CD14-positive monocyte (primary cell): Measurements from ENCODE around the gene RIPOR1. TPM values are rescaled to one million over a fixed set of nuclear protein-coding genes. Genes with fewer than 3 reads are reported as not detected.
A peak's percentile ranks its signal among the peaks of the same experiment; 100 is the strongest.

Experiments used
- DNase-seq, 3 donors: peaks; one replicate each; pipeline ENCODE4 v3.0.0-alpha.2; 2011 to 2022
- H2AFZ ChIP-seq: 2 replicates; pipeline ENCODE4 v1.6.0; 2012; ENCODE audit warnings: mild to moderate bottlenecking, low read depth, low read length, inconsistent platforms; ENCODE audit not compliant: insufficient read depth, poor library complexity, severe bottlenecking
- H3K27ac ChIP-seq, 2 donors: 1 replicate in 1 of 2; 2 replicates in 1 of 2; pipeline ENCODE4 v1.5.1; 2012 to 2013; ENCODE audit warnings: low read length in 2 of 2, control low read depth in 1 of 2, inconsistent platforms in 1 of 2, low read depth in 1 of 2, mild to moderate bottlenecking in 1 of 2
- H3K27me3 ChIP-seq, 2 donors: one replicate each; pipeline versions ENCODE4 v1.6.0 to v1.6.1; 2011 to 2013; ENCODE audit warnings: low read length in 2 of 2; ENCODE audit not compliant: control insufficient read depth in 2 of 2, insufficient read depth in 2 of 2
- H3K36me3 ChIP-seq, 2 donors: replicated peaks in 1 of 2; 1 replicate in 1 of 2; 2 replicates in 1 of 2; pipeline versions ENCODE4 v1.5.1 to v1.6.1; 2012 to 2013; ENCODE audit warnings: low read length in 2 of 2, control low read depth in 1 of 2, inconsistent platforms in 1 of 2, mild to moderate bottlenecking in 1 of 2; ENCODE audit not compliant: insufficient read depth in 2 of 2, control insufficient read depth in 1 of 2
- H3K4me1 ChIP-seq, 2 donors: 1 replicate in 1 of 2; 2 replicates in 1 of 2; pipeline versions ENCODE4 v1.5.1 to v1.6.1; 2012 to 2013; ENCODE audit warnings: low read length in 2 of 2, control low read depth in 1 of 2, inconsistent platforms in 1 of 2, mild to moderate bottlenecking in 1 of 2, moderate library complexity in 1 of 2; ENCODE audit not compliant: insufficient read depth in 2 of 2, control insufficient read depth in 1 of 2
- H3K4me2 ChIP-seq: replicated peaks from 2 replicates; pipeline ENCODE3; 2012; ENCODE audit warnings: low read length, moderate library complexity, mild to moderate bottlenecking; ENCODE audit not compliant: poor library complexity, severe bottlenecking; ENCODE audit errors: extremely low read depth
- H3K4me3 ChIP-seq, 3 experiments: fragments of 200-600 bp in 1 of 3; sonication (generic) in 1 of 3; replicated peaks in 1 of 3; 1 replicate in 2 of 3; 2 replicates in 1 of 3; pipeline ENCODE4 v1.5.1; 2011 to 2013; ENCODE audit warnings: low read length in 3 of 3, mild to moderate bottlenecking in 3 of 3, control low read depth in 2 of 3, low read depth in 2 of 3, inconsistent platforms in 1 of 3, moderate library complexity in 1 of 3
- H3K79me2 ChIP-seq: 2 replicates; pipeline ENCODE4 v1.6.0; 2012; ENCODE audit warnings: mild to moderate bottlenecking, control low read depth, inconsistent platforms, low read length, moderate library complexity; ENCODE audit not compliant: insufficient read depth
- H3K9ac ChIP-seq: 2 replicates; pipeline ENCODE4 v1.6.0; 2017; ENCODE audit warnings: low read length, mild to moderate bottlenecking; ENCODE audit not compliant: insufficient read depth, poor library complexity, severe bottlenecking
- H3K9me3 ChIP-seq, 2 donors: replicated peaks in 1 of 2; 1 replicate in 1 of 2; 2 replicates in 1 of 2; pipeline versions ENCODE4 v1.5.1 to v1.6.1; 2012 to 2013; ENCODE audit warnings: low read length in 2 of 2, control low read depth in 1 of 2; ENCODE audit not compliant: control insufficient read depth in 1 of 2, insufficient read depth in 1 of 2
- H4K20me1 ChIP-seq: 2 replicates; pipeline ENCODE4 v1.6.0; 2012; ENCODE audit warnings: mild to moderate bottlenecking, low read length, control low read depth, moderate library complexity; ENCODE audit not compliant: insufficient read depth
- H3K27ac Mint-ChIP-seq, 7 donors: one replicate each; pipeline ENCODE4 v1.8.0; 2020; ENCODE audit warnings: mild to moderate bottlenecking in 7 of 7, mixed read lengths in 7 of 7, moderate library complexity in 6 of 7, inconsistent platforms in 2 of 7
- H3K27me3 Mint-ChIP-seq, 3 donors: one replicate each; pipeline ENCODE4 v1.8.0; 2021 to 2022; ENCODE audit warnings: low read depth in 3 of 3, mild to moderate bottlenecking in 3 of 3, mixed read lengths in 3 of 3, moderate library complexity in 3 of 3, inconsistent platforms in 1 of 3
- H3K36me3 Mint-ChIP-seq, 2 donors: one replicate each; pipeline ENCODE4 v1.8.0; 2020; ENCODE audit warnings: mixed read lengths in 2 of 2, inconsistent platforms in 1 of 2, mild to moderate bottlenecking in 1 of 2
- H3K4me1 Mint-ChIP-seq: one replicate; pipeline ENCODE4 v1.8.0; 2020; ENCODE audit warnings: mild to moderate bottlenecking, mixed read lengths
- H3K4me3 Mint-ChIP-seq, 2 donors: one replicate each; pipeline ENCODE4 v1.8.0; 2020; ENCODE audit warnings: mild to moderate bottlenecking in 2 of 2, mixed read lengths in 2 of 2, moderate library complexity in 1 of 2
- H3K9me3 Mint-ChIP-seq, 7 donors: one replicate each; pipeline ENCODE4 v1.8.0; 2020 to 2022; ENCODE audit warnings: mixed read lengths in 7 of 7, mild to moderate bottlenecking in 6 of 7, moderate library complexity in 6 of 7, inconsistent platforms in 2 of 7
- CTCF ChIP-seq: fragments of 200-600 bp; IDR thresholded peaks from one replicate; pipeline ENCODE4 v1.8.0; 2022; ENCODE audit warnings: antibody characterized with exemption, mild to moderate bottlenecking
- WGBS: methylation state at CpG from one replicate; pipeline ENCODE4 v1.1.5; 2013; ENCODE audit warnings: missing lambda C conversion rate; ENCODE audit not compliant: insufficient coverage; 5-methylcytosine and 5-hydroxymethylcytosine counted together
- intact Hi-C, 2 donors: fragments of 100-400 bp; cut with micrococcal nuclease; formaldehyde crosslinking; loops; one replicate each; pipeline versions ENCODE4 v1.15.0 to v1.15.1; 2023
- polyA plus RNA-seq, 3 donors: library from polyadenylated mRNA; depleted of rRNA in 1 of 3; unstranded in 2 of 3; stranded (reverse) in 1 of 3; fragments of 300-500 nt in 2 of 3; fragments of >200 nt in 1 of 3; fragmentation: Illumina TruSeq in 2 of 3; gene quantifications; 1 replicate in 2 of 3; 2 replicates in 1 of 3; pipeline ENCODE4 v1.2.3, GENCODE V29; 2012 to 2021

RIPOR1 gene
- polyA plus RNA-seq, 3 donors: 8.6 to 115 (median 17.5) TPM

GRCh38 chr16:67546091-67546501 is 17.5 kb downstream of the RIPOR1 start:
- Mint-ChIP-seq H3K36me3 (peaks cover 70 to 82% of the 10 kb centered on the region in 2 donors), H3K4me3 (no peak overlapping the region), H3K4me1 (peaks cover 36% of the 10 kb centered on the region), H3K27ac (peak overlapping the region in 6 of 7 donors; percentile 50 to 90 (median 60)), H3K27me3 (peaks cover 1 to 3% (median 3%) of the 10 kb centered on the region in 3 donors), H3K9me3 (no peaks in the 10 kb centered on the region)
- intact Hi-C loops: loop anchor here (2.0 to 5.0 kb wide), 4 partner anchors 17 to 111 kb away; partner anchors contain the start of genes CARMIL2 (in 1 of the 2) and CTCF (in 1 of the 2)
- Histone ChIP-seq H3K36me3 (peaks cover 57 to 83% of the 10 kb centered on the region in 2 donors), H3K27ac (peak overlapping the region in 1 of 2 donors; percentile 8), H3K9ac (no peak overlapping the region), H4K20me1 (peaks cover 78% of the 10 kb centered on the region), H3K79me2 (peaks cover 5% of the 10 kb centered on the region), H3K4me3 (no peak overlapping the region), H3K27me3 (no peaks in the 10 kb centered on the region), H2AFZ (no peak overlapping the region), H3K9me3 (no peaks in the 10 kb centered on the region), H3K4me1 (peaks cover 26 to 40% of the 10 kb centered on the region in 2 donors), H3K4me2 (no peak overlapping the region)
- 90% methylated on average over 2 of the region's 7 CpGs for WGBS
- DNase-seq: no peak
- no peak for TF ChIP-seq CTCF

- peaks cover 70% of the 10 kb centered on the region for H4K20me1 ChIP-seq
- Mint-ChIP-seq H3K36me3 (peaks cover 63 to 75% of the 10 kb centered on the region in 2 donors), H3K27me3 (peaks cover 0 to 3% (median 1%) of the 10 kb centered on the region in 3 donors), H3K4me1 (peaks cover 34% of the 10 kb centered on the region), H3K27ac (peak overlapping the region; percentile 22 to 90 (median 83)), H3K4me3 (no peak overlapping the region), H3K9me3 (no peaks in the 10 kb centered on the region)
- peak; percentile 67 to 78 (median 76) for DNase-seq
- H3K36me3 ChIP-seq: peaks cover 49 to 75% of the 10 kb centered on the region in 2 donors
- peak; percentile 98 for TF ChIP-seq CTCF
- H3K9ac ChIP-seq: no peak overlapping the region
- peak overlapping the region; percentile 8 to 61 for H3K27ac ChIP-seq
- H3K4me3 ChIP-seq: no peak overlapping the region
- H2AFZ ChIP-seq: no peak overlapping the region
- 6% methylated on average over 4 of the region's 7 CpGs for WGBS
- H3K4me1 ChIP-seq: peaks cover 21 to 33% of the 10 kb centered on the region in 2 donors
- H3K27me3 ChIP-seq: no peaks in the 10 kb centered on the region
- H3K79me2 ChIP-seq: peaks cover 5% of the 10 kb centered on the region
- no peaks in the 10 kb centered on the region for H3K9me3 ChIP-seq
- H3K4me2 ChIP-seq: peak overlapping the region; percentile 6
- intact Hi-C loops: loop anchor here (2.0 to 5.0 kb wide), 4 partner anchors 16 to 110 kb away; partner anchors contain the start of genes CARMIL2 (in 1 of the 2) and CTCF (in 1 of the 2)
These were observed 18.3 kb downstream of the RIPOR1 start for GRCh38 chr16:67546761-67547422.
